Subcutaneous abdominal adipose tissue (tissue), 5 donors: ENCODE results near the gene PKNOX1.
A peak's percentile ranks its signal among the peaks of the same experiment; 100 is the strongest.
"Not testable (repeated sequence)": the region's sequence is repeated elsewhere in the genome, so short reads cannot be mapped to it uniquely, and the experiment has no call there.

ENCODE experiments used
- H3K27ac ChIP-seq: one replicate; pipeline ENCODE4 v1.7.0; 2013; ENCODE audit warnings: low read depth, mild to moderate bottlenecking, inconsistent platforms, low read length, moderate library complexity
- H3K27me3 ChIP-seq, 5 donors: one replicate each; pipeline ENCODE4 v1.7.0; 2013; ENCODE audit warnings: low read length in 5 of 5, inconsistent platforms in 1 of 5; ENCODE audit not compliant: control insufficient read depth in 5 of 5, insufficient read depth in 4 of 5
- H3K36me3 ChIP-seq, 5 donors: one replicate each; pipeline ENCODE4 v1.7.0; 2013; ENCODE audit warnings: low read length in 5 of 5; ENCODE audit not compliant: control insufficient read depth in 5 of 5, insufficient read depth in 5 of 5
- H3K4me1 ChIP-seq, 5 donors: one replicate each; pipeline ENCODE4 v1.7.0; 2013; ENCODE audit warnings: low read length in 5 of 5, mild to moderate bottlenecking in 3 of 5, moderate library complexity in 1 of 5; ENCODE audit not compliant: control insufficient read depth in 5 of 5, insufficient read depth in 5 of 5
- H3K4me3 ChIP-seq, 5 donors: one replicate each; pipeline ENCODE4 v1.7.0; 2013; ENCODE audit warnings: low read length in 5 of 5, low read depth in 1 of 5
- H3K9ac ChIP-seq, 5 donors: one replicate each; pipeline ENCODE4 v1.7.0; 2013; ENCODE audit warnings: low read length in 5 of 5, mild to moderate bottlenecking in 4 of 5, moderate library complexity in 3 of 5
- H3K9me3 ChIP-seq, 5 donors: one replicate each; pipeline ENCODE4 v1.7.0; 2013; ENCODE audit warnings: low read length in 5 of 5; ENCODE audit not compliant: control insufficient read depth in 5 of 5
- donor health status: healthy.
- donor health status: healthy.
- donor health status: healthy.
- donor health status: healthy.
- donor health status: healthy.

Gene PKNOX1

DNA sequence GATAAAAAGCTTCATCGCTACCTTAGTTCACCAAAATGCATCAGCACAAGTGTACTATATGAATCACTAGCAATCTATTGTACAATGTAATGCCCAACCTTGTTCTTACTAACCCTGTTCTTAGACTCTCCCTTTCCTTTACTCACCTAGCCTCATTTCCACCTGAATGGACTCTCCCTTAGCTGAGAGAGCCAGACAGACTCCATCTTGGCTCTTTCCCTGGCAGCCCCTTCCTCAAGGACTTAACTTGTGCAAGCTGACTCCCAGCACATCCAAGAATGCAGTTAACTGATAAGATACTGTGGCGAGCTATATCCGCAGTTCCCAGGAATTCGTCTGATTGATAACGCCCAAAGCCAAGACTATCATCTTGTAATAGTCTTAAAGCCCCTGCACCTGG lies 38.0 kb upstream of the PKNOX1 start:
- not testable (repeated sequence) for H3K36me3 ChIP-seq, H3K27ac ChIP-seq, H3K4me3 ChIP-seq, H3K27me3 ChIP-seq, H3K9ac ChIP-seq, H3K9me3 ChIP-seq
- H3K4me1 ChIP-seq, result peaks cover 0 to 12% (median 6%) of the 10 kb centered on the region in 5 donors

DNA sequence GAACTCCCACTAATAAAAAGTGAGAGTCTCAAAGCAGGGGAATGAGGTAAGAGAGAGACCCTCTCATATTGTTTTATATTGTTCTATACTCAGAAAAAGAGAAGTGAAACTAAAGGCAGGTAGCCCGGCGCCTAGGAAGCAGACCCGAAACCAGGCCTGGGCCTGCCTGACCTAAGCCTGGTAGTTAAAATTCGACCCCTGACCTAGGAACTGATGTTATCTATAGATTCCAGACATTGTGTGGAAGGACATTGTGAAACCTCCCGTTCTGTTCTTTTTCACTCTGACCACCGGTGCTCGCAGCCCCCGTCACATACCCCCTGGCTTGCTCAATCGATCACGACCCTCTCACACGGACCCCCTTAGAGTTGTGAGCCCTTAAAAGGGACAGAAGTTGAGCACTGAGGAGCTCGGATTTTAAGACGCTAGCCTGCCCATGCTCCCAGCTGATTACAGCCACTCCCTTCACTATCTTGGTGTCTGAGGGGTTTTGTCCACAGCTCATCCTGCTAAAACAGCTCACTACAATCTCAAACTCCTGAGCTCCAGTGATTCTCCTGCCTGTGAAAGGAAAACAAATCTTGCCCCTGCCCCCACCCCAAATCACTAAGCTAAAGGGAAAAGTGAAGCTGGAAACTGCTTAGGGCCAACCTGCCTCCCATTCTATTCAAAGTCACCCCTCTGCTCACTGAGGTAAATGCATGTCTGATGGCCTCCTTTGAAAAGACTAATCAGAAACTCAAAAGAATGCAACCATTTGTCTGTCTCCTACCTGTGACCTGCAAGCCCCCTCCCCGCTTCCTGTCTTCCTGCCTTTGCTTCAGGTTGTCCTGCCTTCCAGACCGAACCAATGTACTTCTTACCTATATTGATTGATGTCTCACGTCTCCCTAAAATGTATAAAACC lies 37.1 kb upstream of the PKNOX1 start:
- not testable (repeated sequence) for H3K4me3 ChIP-seq, H3K27ac ChIP-seq, H3K9me3 ChIP-seq, H3K36me3 ChIP-seq, H3K27me3 ChIP-seq, H3K9ac ChIP-seq
- peaks cover 0 to 12% (median 6%) of the 10 kb centered on the region in 5 donors for H3K4me1 ChIP-seq

DNA sequence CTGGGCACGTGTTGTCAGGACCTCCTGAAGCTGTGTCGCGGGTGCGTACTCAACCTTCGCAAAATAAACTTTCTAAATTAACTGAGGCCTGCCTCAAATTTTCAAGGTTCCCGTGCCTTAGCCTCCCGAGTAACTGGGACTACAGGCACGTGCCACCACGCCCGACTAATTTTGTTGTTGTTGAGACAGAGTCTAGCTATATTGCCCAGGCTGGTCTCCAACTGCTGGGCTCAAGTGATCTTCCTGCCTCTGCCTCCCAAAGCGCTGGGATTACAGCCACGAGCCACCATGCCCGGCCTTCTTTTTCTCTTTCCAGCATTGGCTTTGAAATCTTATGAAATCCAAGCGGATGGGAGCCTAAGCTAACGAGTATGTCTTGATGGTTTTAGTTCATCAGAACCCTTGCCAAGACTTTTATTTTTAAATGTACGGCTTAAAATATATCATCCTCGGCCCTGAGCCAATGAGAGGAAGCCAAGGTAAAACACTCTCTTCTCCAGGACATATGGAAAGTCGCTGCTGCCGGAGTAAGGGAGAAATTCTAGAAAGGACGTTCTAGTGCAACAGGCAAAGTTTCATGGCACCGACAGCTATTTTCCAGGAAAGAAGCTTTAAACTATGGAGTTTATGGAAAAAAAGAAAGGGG lies 36.3 kb upstream of the PKNOX1 start:
- Histone ChIP-seq H3K27me3 (no peaks in the 10 kb centered on the region), H3K4me3 (no peak overlapping the region), H3K9ac (no peak overlapping the region), H3K9me3 (no peaks in the 10 kb centered on the region), H3K36me3 (no peaks in the 10 kb centered on the region), H3K27ac (no peak overlapping the region), H3K4me1 (peaks cover 0 to 12% (median 6%) of the 10 kb centered on the region in 5 donors)

DNA sequence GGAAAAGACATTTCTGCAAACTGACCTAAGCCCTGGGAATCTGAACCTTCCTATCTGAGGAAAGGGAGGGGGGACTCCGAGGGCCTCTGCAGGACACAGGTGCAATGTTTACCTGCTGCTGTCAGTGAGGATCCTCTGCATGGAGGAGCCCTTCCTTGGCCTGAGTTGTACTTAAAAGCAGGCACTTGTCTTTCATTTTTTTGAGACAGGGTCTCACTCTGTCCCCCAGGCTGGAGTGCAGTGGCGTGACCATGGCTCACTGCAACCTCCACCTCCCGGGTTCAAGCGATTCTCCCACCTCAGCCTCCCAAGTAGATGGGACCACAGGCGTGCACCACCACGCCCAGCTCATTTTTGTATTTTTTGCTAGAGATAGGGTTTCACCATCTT lies 35.8 kb upstream of the PKNOX1 start:
- H3K9ac ChIP-seq, H3K36me3 ChIP-seq, H3K27me3 ChIP-seq, H3K27ac ChIP-seq, H3K4me3 ChIP-seq, H3K9me3 ChIP-seq: not testable (repeated sequence)
- H3K4me1 ChIP-seq, result peaks cover 0 to 12% (median 6%) of the 10 kb centered on the region in 5 donors

DNA sequence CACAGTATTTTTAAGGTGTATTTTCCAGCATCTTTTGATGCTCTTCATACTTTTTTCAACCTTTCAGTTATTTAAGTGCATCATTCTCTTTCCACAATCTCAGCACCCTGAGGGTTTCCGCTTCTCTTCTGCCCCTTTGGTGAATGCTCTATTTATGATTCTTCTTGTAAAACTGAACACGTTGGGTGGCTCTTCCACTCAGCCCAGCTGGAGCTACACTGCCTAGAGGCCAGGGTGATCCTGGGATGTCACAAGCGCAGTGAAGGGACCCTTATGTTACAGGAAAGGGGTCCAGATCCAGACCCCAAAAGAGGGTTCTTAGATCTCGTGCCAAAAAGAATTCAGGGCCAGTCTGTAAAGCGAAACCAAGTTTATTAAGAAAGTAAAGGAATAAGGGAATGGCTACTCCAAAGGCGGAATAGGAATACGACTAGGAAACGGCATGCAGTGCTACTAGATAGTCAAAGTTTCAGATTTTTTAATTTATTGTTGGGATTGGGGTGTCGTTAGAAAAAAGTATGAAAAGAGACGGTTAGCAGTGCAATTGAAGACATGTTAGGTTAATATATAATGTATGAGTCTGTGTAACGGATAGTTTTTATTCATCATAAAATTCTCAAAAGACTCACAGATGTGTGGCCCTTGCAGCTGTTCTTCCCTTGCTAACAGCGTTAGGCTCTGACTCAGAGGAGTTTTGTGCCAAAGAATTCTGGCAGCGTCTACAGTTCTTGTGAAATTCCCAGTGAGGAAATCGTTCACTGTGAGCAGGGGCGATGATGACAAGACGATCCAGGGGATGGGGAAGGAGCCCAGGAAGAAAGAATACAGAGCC lies 34.6 kb upstream of the PKNOX1 start:
- H3K4me1 ChIP-seq, result peaks cover 0 to 12% (median 6%) of the 10 kb centered on the region in 5 donors
- peak overlapping the region in 3 of 5 donors; percentile 6 to 47 (median 11) for H3K4me3 ChIP-seq
- peak overlapping the region; percentile 65 for H3K27ac ChIP-seq
- no peaks in the 10 kb centered on the region for H3K36me3 ChIP-seq
- H3K9me3 ChIP-seq, result no peaks in the 10 kb centered on the region
- peak overlapping the region in 1 of 5 donors; percentile 19 for H3K9ac ChIP-seq
- H3K27me3 ChIP-seq, result no peaks in the 10 kb centered on the region

DNA sequence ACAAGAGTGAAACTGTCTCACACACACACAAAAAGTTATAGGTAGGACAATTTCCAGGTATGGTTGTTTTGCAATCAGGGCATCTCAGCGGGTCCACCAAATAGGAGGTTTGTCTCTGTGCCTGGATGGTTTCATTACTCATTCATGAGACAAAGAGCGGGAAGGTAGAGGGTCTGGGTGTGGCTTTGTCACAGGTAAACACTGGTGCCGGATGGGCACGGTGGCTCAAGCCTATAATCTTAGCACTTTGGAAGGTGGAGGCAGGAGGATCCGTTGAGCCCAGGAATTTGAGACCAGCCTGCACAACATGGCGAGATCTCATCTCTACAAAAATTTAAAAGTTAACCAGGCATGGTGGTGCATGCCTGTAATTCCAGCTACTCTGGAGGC lies 32.7 kb upstream of the PKNOX1 start:
- H3K4me1 ChIP-seq, result peaks cover 0 to 12% (median 6%) of the 10 kb centered on the region in 5 donors
- H3K4me3 ChIP-seq, result no peak overlapping the region
- no peak overlapping the region for H3K9ac ChIP-seq
- H3K36me3 ChIP-seq, result no peaks in the 10 kb centered on the region
- no peak overlapping the region for H3K27ac ChIP-seq
- no peaks in the 10 kb centered on the region for H3K27me3 ChIP-seq
- H3K9me3 ChIP-seq, result no peaks in the 10 kb centered on the region

DNA sequence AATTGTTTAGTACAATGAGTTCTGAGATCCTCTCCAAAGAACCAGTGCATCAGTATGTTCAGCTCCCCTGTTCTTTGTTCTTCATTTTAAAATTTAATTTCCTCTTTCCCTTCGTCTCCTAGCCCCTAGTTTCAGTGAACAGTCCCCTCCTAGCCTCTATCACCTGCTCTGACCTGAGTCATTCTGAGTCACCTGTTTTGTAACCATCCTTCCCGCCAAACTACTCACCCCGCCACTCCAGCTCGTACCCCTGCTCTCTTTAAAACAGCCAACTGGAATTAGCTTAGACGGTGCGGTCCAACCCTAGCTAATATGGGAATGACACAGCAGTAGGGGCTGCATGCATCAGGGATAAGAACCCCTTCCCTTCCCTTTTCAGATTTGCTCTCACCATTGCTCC lies 32.1 kb upstream of the PKNOX1 start:
- no peaks in the 10 kb centered on the region for H3K9me3 ChIP-seq
- no peak overlapping the region for H3K4me3 ChIP-seq
- peaks cover 0 to 12% (median 6%) of the 10 kb centered on the region in 5 donors for H3K4me1 ChIP-seq
- H3K27ac ChIP-seq, result no peak overlapping the region
- H3K27me3 ChIP-seq, result no peaks in the 10 kb centered on the region
- H3K9ac ChIP-seq, result no peak overlapping the region
- H3K36me3 ChIP-seq, result no peaks in the 10 kb centered on the region

DNA sequence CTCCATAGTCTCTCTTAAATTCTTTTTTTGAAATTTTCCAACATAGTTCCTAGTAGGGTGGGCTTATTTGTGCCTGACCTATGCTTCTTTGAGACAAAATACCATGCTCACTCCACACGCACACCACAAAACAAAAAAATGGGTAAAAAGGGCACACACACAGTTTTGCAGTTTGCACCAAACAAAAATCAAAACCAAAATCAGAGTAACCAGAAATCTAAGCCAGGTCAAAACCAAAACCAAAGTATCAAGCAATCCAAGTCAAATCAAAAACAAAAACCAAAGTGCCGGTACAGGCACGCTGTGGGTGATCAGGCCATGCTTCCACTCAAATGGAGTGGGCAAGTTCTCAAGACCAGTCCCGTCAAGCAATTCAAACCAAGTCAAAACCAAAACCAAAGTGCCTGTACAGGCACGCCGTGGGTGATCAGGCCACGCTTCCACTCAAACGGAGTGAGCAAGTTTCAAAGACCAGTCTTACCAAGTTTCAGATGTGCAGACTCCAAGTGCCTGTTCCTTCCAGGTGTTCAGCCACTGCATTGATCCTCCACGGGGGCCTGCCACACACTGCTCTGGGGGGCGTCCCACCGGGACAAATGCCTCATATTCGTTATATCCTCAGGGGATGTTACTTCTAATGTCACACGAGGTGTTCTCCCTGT lies 25.1 kb upstream of the PKNOX1 start:
- H3K36me3 ChIP-seq, H3K9me3 ChIP-seq, H3K4me1 ChIP-seq, H3K4me3 ChIP-seq, H3K27me3 ChIP-seq, H3K27ac ChIP-seq, H3K9ac ChIP-seq: not testable (repeated sequence)

DNA sequence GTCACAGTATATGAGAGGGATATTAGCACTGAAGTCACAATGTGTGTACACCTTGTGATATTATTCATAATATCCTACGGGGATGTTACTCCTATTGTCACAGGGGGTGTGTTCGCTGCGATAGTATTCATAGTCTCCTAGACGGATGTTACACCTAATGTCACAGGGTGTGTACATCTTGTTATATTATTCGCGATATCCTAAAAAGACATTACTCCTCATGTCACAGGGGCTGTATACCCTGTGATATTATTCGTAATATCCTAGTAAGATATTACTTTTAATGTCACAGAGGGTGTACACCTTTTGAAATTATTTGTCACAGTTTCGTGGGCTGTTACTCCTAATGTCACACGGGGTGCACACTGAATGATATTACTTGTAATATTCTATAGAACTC lies 23.2 kb upstream of the PKNOX1 start:
- H3K9me3 ChIP-seq, H3K4me1 ChIP-seq, H3K36me3 ChIP-seq, H3K4me3 ChIP-seq, H3K9ac ChIP-seq, H3K27ac ChIP-seq, H3K27me3 ChIP-seq: not testable (repeated sequence)
